ENCODE measurements around the gene PNMA6F.

- no peak for TF ChIP-seq CTCF (conservative IDR thresholded peaks at IDR 0.05; ENCODE audit: low read depth, low read length)
- TF ChIP-seq EZH2 (IDR thresholded peaks at IDR 0.05; ENCODE audit: borderline replicate concordance, low read depth, low read length, poor library complexity, severe bottlenecking) = no peak
Observed at GRCh38 chrX:153317306-153317705, 4.3 kb downstream of the PNMA6F start.

Data from A673 (cell line).